Parathyroid adenoma (tissue), 2 donors: ENCODE measurements around the gene RAX2.

Experiments used
- H2AFZ ChIP-seq: fragments of 300-600 bp; sonication (generic); one replicate; pipeline ENCODE4 v1.7.0; 2017; ENCODE audit warnings: antibody characterized with exemption, mild to moderate bottlenecking
- H3K27ac ChIP-seq: fragments of 300-600 bp; sonication (generic); one replicate; pipeline ENCODE4 v1.7.0; 2017
- H3K27me3 ChIP-seq: fragments of 300-600 bp; sonication (generic); one replicate; pipeline ENCODE4 v1.7.0; 2017; ENCODE audit warnings: low read length; ENCODE audit not compliant: control insufficient read depth, insufficient read depth
- H3K36me3 ChIP-seq: fragments of 300-600 bp; sonication (generic); one replicate; pipeline ENCODE4 v1.7.0; 2017; ENCODE audit warnings: low read length; ENCODE audit not compliant: control insufficient read depth, insufficient read depth
- H3K4me1 ChIP-seq: fragments of 300-600 bp; sonication (generic); one replicate; pipeline ENCODE4 v1.7.0; 2017; ENCODE audit warnings: control low read depth
- H3K4me2 ChIP-seq: fragments of 300-600 bp; sonication (generic); one replicate; pipeline ENCODE4 v1.7.0; 2017; ENCODE audit warnings: low read length
- H3K4me3 ChIP-seq: fragments of 300-600 bp; sonication (generic); one replicate; pipeline ENCODE4 v1.7.0; 2017; ENCODE audit warnings: low read depth, low read length
- H3K79me2 ChIP-seq: fragments of 300-600 bp; sonication (generic); one replicate; pipeline ENCODE4 v1.7.0; 2017; ENCODE audit warnings: control low read depth
- H3K9ac ChIP-seq: fragments of 300-600 bp; sonication (generic); one replicate; pipeline ENCODE4 v1.7.0; 2017; ENCODE audit warnings: mild to moderate bottlenecking
- H3K9me3 ChIP-seq: fragments of 300-600 bp; sonication (generic); one replicate; pipeline ENCODE4 v1.7.0; 2017; ENCODE audit warnings: low read length; ENCODE audit not compliant: control insufficient read depth
- CTCF ChIP-seq: fragments of 300-600 bp; sonication (generic); IDR thresholded peaks from one replicate; pipeline ENCODE4 v1.7.0; 2017; ENCODE audit warnings: antibody characterized with exemption, mild to moderate bottlenecking
- donor health status: primary hyperparathyroidism.

Gene RAX2

DNA sequence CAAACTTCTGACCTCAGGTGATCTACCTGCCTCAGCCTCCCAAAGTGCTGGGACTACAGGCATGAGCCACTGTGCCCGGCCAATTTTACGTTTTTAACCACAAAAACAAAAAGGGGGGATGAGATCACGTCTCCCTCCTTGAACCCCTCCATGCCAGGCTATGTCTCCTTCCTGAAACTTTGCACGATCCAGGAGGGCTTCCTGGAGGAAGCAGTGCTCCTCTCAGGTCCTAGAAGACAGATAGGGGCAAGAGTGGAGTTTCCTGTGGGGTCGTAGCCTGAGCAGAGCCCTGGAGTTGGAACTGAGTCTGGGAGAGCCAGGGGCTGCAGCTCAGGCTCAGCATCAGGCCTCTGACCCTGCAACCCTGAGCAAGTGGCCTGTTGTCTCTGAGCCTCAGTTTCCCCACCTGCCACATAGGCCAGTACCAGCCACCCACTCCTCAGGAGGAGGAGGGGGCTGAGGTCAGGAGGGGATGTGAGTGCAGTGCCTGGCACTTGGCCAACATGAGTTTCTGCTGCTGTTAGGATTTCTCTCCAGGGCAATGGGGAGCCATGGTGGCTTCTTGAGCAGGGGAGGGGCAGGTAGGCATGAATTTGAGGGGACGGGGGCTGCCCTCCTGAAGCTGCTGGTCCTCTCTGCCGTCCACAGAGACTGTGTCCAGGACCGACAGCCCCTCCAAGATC lies 26.5 kb downstream of the RAX2 start:
- no peak for TF ChIP-seq CTCF
- Histone ChIP-seq H3K79me2 (no peaks in the 10 kb centered on the region), H3K27me3 (no peaks in the 10 kb centered on the region), H3K9me3 (no peaks in the 10 kb centered on the region), H3K27ac (no peak overlapping the region), H3K4me1 (no peaks in the 10 kb centered on the region), H3K36me3 (no peaks in the 10 kb centered on the region), H3K4me3 (no peak overlapping the region), H3K4me2 (no peak overlapping the region), H3K9ac (no peak overlapping the region), H2AFZ (no peak overlapping the region)

GRCh38 chr19:3743486-3743885 lies 28.5 kb downstream of the RAX2 start:
- TF ChIP-seq CTCF = no peak
- Histone ChIP-seq H3K9me3 (no peaks in the 10 kb centered on the region), H3K9ac (no peak overlapping the region), H3K4me2 (no peak overlapping the region), H3K4me1 (no peaks in the 10 kb centered on the region), H3K27me3 (no peaks in the 10 kb centered on the region), H3K27ac (no peak overlapping the region), H3K4me3 (no peak overlapping the region), H3K79me2 (no peaks in the 10 kb centered on the region), H2AFZ (no peak overlapping the region), H3K36me3 (no peaks in the 10 kb centered on the region)

DNA sequence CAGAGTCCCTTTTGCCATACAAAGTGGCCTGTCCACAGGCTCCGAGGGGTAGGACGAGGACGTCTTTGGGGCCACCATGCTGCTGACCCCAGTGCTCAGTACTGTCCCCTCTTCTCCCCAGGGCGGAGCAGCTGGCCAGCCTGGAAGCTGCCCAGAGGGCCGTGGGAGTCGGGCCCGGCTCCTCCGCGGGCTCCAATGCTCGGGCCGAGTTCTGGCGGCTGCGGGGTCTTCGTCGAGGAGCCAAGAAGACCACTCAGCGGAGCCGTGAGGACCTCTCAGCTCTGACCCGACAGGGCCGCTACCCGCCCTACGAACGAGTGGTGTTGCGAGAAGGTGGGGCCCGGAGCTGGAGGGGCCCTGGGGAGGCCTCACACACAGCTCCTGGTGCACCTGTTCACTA lies 31.6 kb downstream of the RAX2 start:
- no peaks in the 10 kb centered on the region for H3K4me1 ChIP-seq
- H2AFZ ChIP-seq = no peak overlapping the region
- H3K9ac ChIP-seq = no peak overlapping the region
- H3K27ac ChIP-seq = no peak overlapping the region
- no peaks in the 10 kb centered on the region for H3K36me3 ChIP-seq
- H3K4me3 ChIP-seq = no peak overlapping the region
- H3K79me2 ChIP-seq = no peaks in the 10 kb centered on the region
- no peak overlapping the region for H3K4me2 ChIP-seq
- TF ChIP-seq CTCF = no peak
- no peaks in the 10 kb centered on the region for H3K27me3 ChIP-seq
- no peaks in the 10 kb centered on the region for H3K9me3 ChIP-seq

GRCh38 chr19:3738477-3739220 lies 33.4 kb downstream of the RAX2 start:
- Histone ChIP-seq H3K9ac (no peak overlapping the region), H2AFZ (no peak overlapping the region), H3K4me1 (no peaks in the 10 kb centered on the region), H3K4me2 (no peak overlapping the region), H3K27ac (no peak overlapping the region), H3K9me3 (no peaks in the 10 kb centered on the region), H3K36me3 (no peaks in the 10 kb centered on the region), H3K27me3 (no peaks in the 10 kb centered on the region), H3K4me3 (no peak overlapping the region), H3K79me2 (no peaks in the 10 kb centered on the region)
- no peak for TF ChIP-seq CTCF
